GM12878 (cell line): ENCODE results near the gene VARS2. TPM values are rescaled to one million over a fixed set of nuclear protein-coding genes. Genes with fewer than 3 reads are reported as not detected.

Source experiments
- ATAC-seq: fragments of 200-7000 bp; cut with Tn5 transposase; 3 replicates; pipeline ENCODE4 v1.9.1; 2020; ENCODE audit warnings: mild to moderate bottlenecking, moderate library complexity
- BruUV-seq: library from RNA; stranded (reverse); fragments of 400-500 nt; replicated peaks from 2 replicates; lab custom pipeline; 2021; lab: Mats Ljungman, UMichigan
- CTCF ChIA-PET: fragments of 300-600 bp; sonication (Branson Sonifier 250); formaldehyde crosslinking; extraction: SDS; loops from one replicate; lab custom pipeline; 2021; ENCODE audit warnings: inconsistent platforms; lab: Yijun Ruan, JAX
- POLR2A ChIA-PET: fragments of 350-600 bp; formaldehyde crosslinking; extraction: SDS; loops from one replicate; lab custom pipeline; 2021; ENCODE audit warnings: inconsistent platforms; lab: Charles Lee
- RAD21 ChIA-PET: fragments of 300-600 bp; sonication (Branson Sonifier 250); formaldehyde crosslinking; loops from one replicate; lab custom pipeline; 2023; ENCODE audit warnings: antibody characterized with exemption; ENCODE audit not compliant: unreplicated experiment; lab: Charles Lee
- SMC1A ChIA-PET: fragments of 300-600 bp; sonication (Branson Sonifier 250); formaldehyde crosslinking; loops from one replicate; lab custom pipeline; 2023; ENCODE audit not compliant: unreplicated experiment, uncharacterized antibody; lab: Charles Lee
- DNase-seq: peaks from one replicate; pipeline ENCODE4 v3.0.0-alpha.2; 2011; ENCODE audit warnings: low read depth, low spot score
- FAIRE-seq: peaks from 3 replicates; lab custom pipeline; 2011; peaks lifted over from hg19 to GRCh38; lab: Jason Lieb, UNC
- H2AFZ ChIP-seq: 2 replicates; pipeline ENCODE4 v1.6.0; 2011; ENCODE audit warnings: low read depth, low read length, control low read depth; ENCODE audit not compliant: control insufficient read depth
- H3K27ac ChIP-seq: 2 replicates; pipeline ENCODE4 v1.5.1; 2011; ENCODE audit warnings: control low read depth; ENCODE audit not compliant: control insufficient read depth, insufficient read depth
- H3K27me3 ChIP-seq, 2 experiments: replicated peaks in 1 of 2; 2 replicates each; pipeline versions ENCODE4 v1.6.0 to v1.6.1; 2011; ENCODE audit warnings: low read length in 1 of 2; ENCODE audit not compliant: control insufficient read depth in 2 of 2, insufficient read depth in 2 of 2
- H3K36me3 ChIP-seq, 2 experiments: 2 replicates each; pipeline ENCODE4 v1.5.1; 2011; ENCODE audit warnings: low read length in 1 of 2; ENCODE audit not compliant: control insufficient read depth in 2 of 2, insufficient read depth in 2 of 2
- H3K4me1 ChIP-seq: 2 replicates; pipeline ENCODE4 v1.6.1; 2011; ENCODE audit warnings: mild to moderate bottlenecking, low read length, moderate library complexity, mixed read lengths; ENCODE audit not compliant: control insufficient read depth, insufficient read depth
- H3K4me2 ChIP-seq: 2 replicates; pipeline ENCODE4 v1.6.0; 2011; ENCODE audit warnings: control low read depth; ENCODE audit not compliant: control insufficient read depth, insufficient read depth
- H3K4me3 ChIP-seq: fragments of 200-600 bp; sonication (generic); 2 replicates; pipeline ENCODE4 v1.5.1; 2016
- H3K79me2 ChIP-seq: 2 replicates; pipeline ENCODE4 v1.6.0; 2011; ENCODE audit warnings: low read length; ENCODE audit not compliant: control insufficient read depth, insufficient read depth
- H3K9ac ChIP-seq: 2 replicates; pipeline ENCODE4 v1.8.0; 2011; ENCODE audit warnings: low read length, control low read depth, mixed read lengths; ENCODE audit not compliant: control insufficient read depth, insufficient read depth
- H3K9me3 ChIP-seq: replicated peaks from 3 replicates; pipeline ENCODE4 v1.5.1; 2011; ENCODE audit warnings: mild to moderate bottlenecking, low read length; ENCODE audit not compliant: control insufficient read depth, insufficient read depth
- H4K20me1 ChIP-seq: 2 replicates; pipeline ENCODE4 v1.6.0; 2011; ENCODE audit not compliant: control insufficient read depth, insufficient read depth
- ASH2L ChIP-seq: fragments of 300-600, 200-600 bp; sonication (generic); IDR thresholded peaks from 2 replicates; pipeline ENCODE4 v1.6.1; 2017; ENCODE audit warnings: low read depth, mild to moderate bottlenecking, borderline replicate concordance
- BCLAF1 ChIP-seq: fragments of 450-650 bp; IDR thresholded peaks from 2 replicates; pipeline ENCODE4 v1.6.1; 2017; ENCODE audit warnings: antibody characterized with exemption, mild to moderate bottlenecking, moderate library complexity
- BHLHE40 ChIP-seq, 2 experiments: fragments of 450-650 bp in 1 of 2; IDR thresholded peaks; 2 replicates each; pipeline ENCODE4 v1.6.1; 2011 to 2017; ENCODE audit warnings: low read depth in 2 of 2, borderline replicate concordance in 1 of 2, improper control_type of control experiment in 1 of 2, low read length in 1 of 2, mild to moderate bottlenecking in 1 of 2
- CBFB ChIP-seq: IDR thresholded peaks from 2 replicates; pipeline ENCODE4 v1.6.1; 2016; ENCODE audit warnings: antibody characterized with exemption, low read depth
- CHD1 ChIP-seq: IDR thresholded peaks from 2 replicates; pipeline ENCODE4 v1.6.1; 2012; ENCODE audit warnings: low read depth, low read length, improper control_type of control experiment
- CHD2 ChIP-seq: IDR thresholded peaks from 2 replicates; pipeline ENCODE4 v1.6.1; 2011; ENCODE audit warnings: low read depth, low read length, improper control_type of control experiment, borderline replicate concordance
- CREB1 ChIP-seq: IDR thresholded peaks from 2 replicates; pipeline ENCODE4 v1.6.1; 2012; ENCODE audit warnings: low read depth, mild to moderate bottlenecking, inconsistent platforms
- CTCF ChIP-seq, 3 experiments: IDR thresholded peaks in 2 of 3; conservative IDR thresholded peaks in 1 of 3; 2 replicates each; pipeline ENCODE4 v1.5.1; 2011; ENCODE audit warnings: low read depth in 3 of 3, low read length in 3 of 3, mild to moderate bottlenecking in 3 of 3, control low read depth in 2 of 3, moderate library complexity in 2 of 3, inconsistent platforms in 1 of 3, mixed read lengths in 1 of 3; ENCODE audit not compliant: control insufficient read depth in 2 of 3, insufficient read depth in 1 of 3; ENCODE audit errors: extremely low read depth in 1 of 3
- MEF2A ChIP-seq: IDR thresholded peaks from 2 replicates; pipeline ENCODE4 v1.6.1; 2011; ENCODE audit warnings: low read depth, mild to moderate bottlenecking, low read length, moderate library complexity; ENCODE audit not compliant: insufficient read depth
- RBBP5 ChIP-seq: fragments of 200-600 bp; sonication (generic); conservative IDR thresholded peaks from 2 replicates; pipeline ENCODE4 v1.6.1; 2016
- RCOR1 ChIP-seq: conservative IDR thresholded peaks from 2 replicates; pipeline ENCODE4 v1.6.1; 2012; ENCODE audit warnings: low read depth, low read length, improper control_type of control experiment
- TARDBP ChIP-seq: IDR thresholded peaks from 2 replicates; pipeline ENCODE4 v1.6.1; 2016; ENCODE audit warnings: borderline replicate concordance
- ZSCAN29 ChIP-seq: fragments of 450-650 bp; IDR thresholded peaks from 2 replicates; pipeline ENCODE4 v1.6.1; 2017; ENCODE audit warnings: mild to moderate bottlenecking, moderate library complexity
- WGBS: methylation state at CpG from one replicate; pipeline ENCODE4 v1.1.6; 2016; ENCODE audit warnings: low lambda C conversion rate; ENCODE audit not compliant: insufficient replicate concordance, insufficient coverage; ENCODE audit errors: missing lambda C conversion rate; 5-methylcytosine and 5-hydroxymethylcytosine counted together
- in situ Hi-C: fragments of 300-500 bp; cut with MboI; formaldehyde crosslinking; loops from 9 replicates; pipeline ENCODE4 v1.14.3; 2018; ENCODE audit warnings: mixed read lengths
- intact Hi-C: fragments of 100-400 bp; cut with micrococcal nuclease; formaldehyde crosslinking; loops from one replicate; pipeline ENCODE4 v1.14.2; 2022; ENCODE audit not compliant: unreplicated experiment
- polyA plus RNA-seq, 11 experiments: library from polyadenylated mRNA; depleted of rRNA in 4 of 11; unstranded in 6 of 11; stranded (reverse) in 5 of 11; fragments of >200 nt; fragmentation: Nextera tagmentation in 4 of 11; fragmentation: Illumina TruSeq in 1 of 11; extraction: Ambion mirVana in 4 of 11; extraction: Trizol in 1 of 11; gene quantifications; 1 replicate in 1 of 11; 2 replicates in 10 of 11; pipeline versions ENCODE4 v1.2.1 to v1.2.3, GENCODE V29; 2011 to 2016; ENCODE audit warnings: inconsistent platforms in 2 of 11, missing spikeins in 2 of 11, low read depth in 1 of 11
- total RNA-seq, 4 experiments: library from RNA; depleted of rRNA in 3 of 4; stranded (reverse); fragments of >200 nt in 3 of 4; fragmentation: Illumina TruSeq in 1 of 4; extraction: Trizol in 1 of 4; gene quantifications; 2 replicates each; pipeline versions ENCODE4 v1.2.1 to v1.2.3, GENCODE V29; 2013 to 2021
- TF ChIP-seq, protein P1 (sequence below): fragments of 150-350 bp; IDR thresholded peaks from 2 replicates; pipeline ENCODE4 v1.6.1; 2014; ENCODE audit warnings: mild to moderate bottlenecking, low read depth, low read length
- TF ChIP-seq, protein P2 (sequence below): fragments of 450-650 bp; formaldehyde crosslinking; IDR thresholded peaks from 2 replicates; pipeline ENCODE4 v1.5.0; 2022; ENCODE audit warnings: mild to moderate bottlenecking, missing genetic modification characterization

Gene VARS2
- total and polyA plus RNA-seq, 10 of the 15 experiments (the other 5 are each of a cell fraction or from before 2014, with no cell fraction given) = 3.8 to 70.7 (median 49.1) TPM

DNA sequence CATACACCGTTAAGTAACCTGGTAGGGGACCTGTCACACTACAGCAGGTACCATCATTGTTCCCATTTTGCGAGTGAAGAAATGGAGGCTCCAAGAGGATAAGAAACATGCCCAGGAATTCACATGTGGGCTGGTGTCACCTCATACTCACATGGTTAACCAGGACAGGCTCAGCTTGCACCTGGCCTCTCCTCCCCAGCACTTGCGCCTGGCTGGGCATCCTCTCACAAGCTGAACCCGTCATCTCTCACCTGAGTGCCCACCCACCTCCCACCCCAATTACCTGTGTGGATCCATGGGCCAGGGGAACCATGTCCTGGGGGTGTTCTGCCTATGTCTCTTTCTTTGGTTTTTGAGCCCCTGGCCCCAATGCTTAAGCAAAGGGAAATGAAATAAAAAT is 16.5 kb downstream of the VARS2 start:
- no peak overlapping the region for H3K9ac ChIP-seq
- ChIA-PET RAD21 (no interaction called here), POLR2A (interaction anchor here (0.6 kb wide), 1 partner anchor 1346 kb away, joined by 3 read pairs; no protein-coding TSS in a partner anchor), SMC1A (interaction anchor here (0.6 kb wide), 1 partner anchor 202 kb away, joined by 3 read pairs; no protein-coding TSS in a partner anchor), CTCF (interaction anchor here (0.9 to 1.2 kb wide), 2 partner anchors 12 to 15 kb away, joined by 3 read pairs; no protein-coding TSS in a partner anchor)
- WGBS = 55% methylated on average over 4 of the region's 4 CpGs
- no peaks in the 10 kb centered on the region for H3K4me1 ChIP-seq
- peaks cover 6 to 7% of the 10 kb centered on the region in 2 experiments; a peak in 3 of 4 replicates for H3K36me3 ChIP-seq
- FAIRE-seq (no peak), DNase-seq (no peak), ATAC-seq (no peak)
- no TSS peak for BruUV-seq
- intact Hi-C loops (no loop called here), in situ Hi-C loops (no loop called here)
- no peaks in the 10 kb centered on the region for H4K20me1 ChIP-seq
- no peak overlapping the region for H2AFZ ChIP-seq
- H3K9me3 ChIP-seq = no peaks in the 10 kb centered on the region
- H3K27ac ChIP-seq = no peak overlapping the region
- no peaks in the 10 kb centered on the region for H3K79me2 ChIP-seq
- H3K27me3 ChIP-seq = 0 out of 4 replicates have a peak, but pooled peaks cover 0 to 2% of the 10 kb centered on the region in 2 experiments
- no peak overlapping the region for H3K4me3 ChIP-seq
- no peak overlapping the region for H3K4me2 ChIP-seq
- no peak for TF ChIP-seq CBFB
- TF ChIP-seq BHLHE40 (IDR thresholded peaks at IDR 0.05; ENCODE audit: borderline replicate concordance in 1 of 2, low read depth in 2 of 2, low read length in 1 of 2) = no peak
- TF ChIP-seq CHD2 = no peak
- no peak for TF ChIP-seq CREB1
- no peak for TF ChIP-seq RCOR1
- TF ChIP-seq CTCF (IDR thresholded peaks at IDR 0.05 in 2 of 3, conservative IDR thresholded peaks at IDR 0.05 in 1 of 3; ENCODE audit: control insufficient read depth in 2 of 3, extremely low read depth in 1 of 3, insufficient read depth in 1 of 3, low read depth in 3 of 3, low read length in 3 of 3) = no peak
- TF ChIP-seq CHD1 = no peak
- TF ChIP-seq, protein P1, sequence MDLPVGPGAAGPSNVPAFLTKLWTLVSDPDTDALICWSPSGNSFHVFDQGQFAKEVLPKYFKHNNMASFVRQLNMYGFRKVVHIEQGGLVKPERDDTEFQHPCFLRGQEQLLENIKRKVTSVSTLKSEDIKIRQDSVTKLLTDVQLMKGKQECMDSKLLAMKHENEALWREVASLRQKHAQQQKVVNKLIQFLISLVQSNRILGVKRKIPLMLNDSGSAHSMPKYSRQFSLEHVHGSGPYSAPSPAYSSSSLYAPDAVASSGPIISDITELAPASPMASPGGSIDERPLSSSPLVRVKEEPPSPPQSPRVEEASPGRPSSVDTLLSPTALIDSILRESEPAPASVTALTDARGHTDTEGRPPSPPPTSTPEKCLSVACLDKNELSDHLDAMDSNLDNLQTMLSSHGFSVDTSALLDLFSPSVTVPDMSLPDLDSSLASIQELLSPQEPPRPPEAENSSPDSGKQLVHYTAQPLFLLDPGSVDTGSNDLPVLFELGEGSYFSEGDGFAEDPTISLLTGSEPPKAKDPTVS = no peak
- TF ChIP-seq ASH2L = no peak
- TF ChIP-seq, protein P2, sequence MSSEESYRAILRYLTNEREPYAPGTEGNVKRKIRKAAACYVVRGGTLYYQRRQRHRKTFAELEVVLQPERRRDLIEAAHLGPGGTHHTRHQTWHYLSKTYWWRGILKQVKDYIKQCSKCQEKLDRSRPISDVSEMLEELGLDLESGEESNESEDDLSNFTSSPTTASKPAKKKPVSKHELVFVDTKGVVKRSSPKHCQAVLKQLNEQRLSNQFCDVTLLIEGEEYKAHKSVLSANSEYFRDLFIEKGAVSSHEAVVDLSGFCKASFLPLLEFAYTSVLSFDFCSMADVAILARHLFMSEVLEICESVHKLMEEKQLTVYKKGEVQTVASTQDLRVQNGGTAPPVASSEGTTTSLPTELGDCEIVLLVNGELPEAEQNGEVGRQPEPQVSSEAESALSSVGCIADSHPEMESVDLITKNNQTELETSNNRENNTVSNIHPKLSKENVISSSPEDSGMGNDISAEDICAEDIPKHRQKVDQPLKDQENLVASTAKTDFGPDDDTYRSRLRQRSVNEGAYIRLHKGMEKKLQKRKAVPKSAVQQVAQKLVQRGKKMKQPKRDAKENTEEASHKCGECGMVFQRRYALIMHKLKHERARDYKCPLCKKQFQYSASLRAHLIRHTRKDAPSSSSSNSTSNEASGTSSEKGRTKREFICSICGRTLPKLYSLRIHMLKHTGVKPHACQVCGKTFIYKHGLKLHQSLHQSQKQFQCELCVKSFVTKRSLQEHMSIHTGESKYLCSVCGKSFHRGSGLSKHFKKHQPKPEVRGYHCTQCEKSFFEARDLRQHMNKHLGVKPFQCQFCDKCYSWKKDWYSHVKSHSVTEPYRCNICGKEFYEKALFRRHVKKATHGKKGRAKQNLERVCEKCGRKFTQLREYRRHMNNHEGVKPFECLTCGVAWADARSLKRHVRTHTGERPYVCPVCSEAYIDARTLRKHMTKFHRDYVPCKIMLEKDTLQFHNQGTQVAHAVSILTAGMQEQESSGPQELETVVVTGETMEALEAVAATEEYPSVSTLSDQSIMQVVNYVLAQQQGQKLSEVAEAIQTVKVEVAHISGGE = no peak
- TF ChIP-seq RBBP5 = no peak
- TF ChIP-seq ZSCAN29 = no peak
- TF ChIP-seq MEF2A = no peak
- no peak for TF ChIP-seq BCLAF1
- no peak for TF ChIP-seq TARDBP
